GM23338 (cell line): ENCODE data around the gene RBM23. TPM values are rescaled to one million over a fixed set of nuclear protein-coding genes. Genes with fewer than 3 reads are reported as not detected.

Experiments
- ATAC-seq: fragments of 200-7000 bp; cut with Tn5 transposase; 3 replicates; pipeline ENCODE4 v1.9.1; 2020
- DNase-seq: peaks from one replicate; pipeline ENCODE4 v3.0.0-alpha.2; 2015; ENCODE audit warnings: low spot score
- H2AFZ ChIP-seq: fragments of 200-600 bp; sonication (generic); 2 replicates; pipeline ENCODE4 v1.8.0; 2016; ENCODE audit warnings: antibody characterized with exemption, mild to moderate bottlenecking, moderate library complexity
- H3F3A ChIP-seq: fragments of 200-600 bp; sonication (generic); replicated peaks from 2 replicates; pipeline ENCODE4 v1.8.0; 2017; ENCODE audit warnings: antibody characterized with exemption, mixed run types, low read depth
- H3K27ac ChIP-seq: fragments of 200-600 bp; sonication (generic); 2 replicates; pipeline ENCODE4 v1.6.1; 2016; ENCODE audit warnings: low read depth
- H3K27me3 ChIP-seq: fragments of 200-600 bp; sonication (generic); 2 replicates; pipeline ENCODE4 v1.8.0; 2016; ENCODE audit warnings: mild to moderate bottlenecking, mixed run types, moderate library complexity; ENCODE audit not compliant: insufficient read depth
- H3K36me3 ChIP-seq: fragments of 200-600 bp; sonication (generic); 2 replicates; pipeline ENCODE4 v1.8.0; 2016; ENCODE audit warnings: mild to moderate bottlenecking; ENCODE audit not compliant: insufficient read depth
- H3K4me1 ChIP-seq: fragments of 200-600 bp; sonication (generic); 2 replicates; pipeline ENCODE4 v1.8.0; 2016; ENCODE audit warnings: mild to moderate bottlenecking, moderate library complexity; ENCODE audit not compliant: insufficient read depth
- H3K4me2 ChIP-seq: fragments of 200-600 bp; sonication (generic); 2 replicates; pipeline ENCODE4 v1.7.1; 2017; ENCODE audit warnings: mixed run types
- H3K4me3 ChIP-seq: fragments of 200-600 bp; sonication (generic); 2 replicates; pipeline ENCODE4 v1.6.1; 2016; ENCODE audit warnings: mixed run types
- H3K79me2 ChIP-seq: fragments of 200-600 bp; sonication (generic); replicated peaks from 2 replicates; pipeline ENCODE4 v1.8.0; 2017; ENCODE audit warnings: mild to moderate bottlenecking; ENCODE audit not compliant: insufficient read depth
- H3K9me2 ChIP-seq: fragments of 200-600 bp; sonication (generic); 2 replicates; pipeline ENCODE4 v1.8.0; 2017; ENCODE audit not compliant: insufficient read depth
- H4K20me1 ChIP-seq: fragments of 200-600 bp; sonication (generic); replicated peaks from 2 replicates; pipeline ENCODE4 v1.8.0; 2017; ENCODE audit warnings: mild to moderate bottlenecking; ENCODE audit not compliant: insufficient read depth
- H3K27ac Mint-ChIP-seq: 2 replicates; pipeline ENCODE4 v1.8.0; 2020; ENCODE audit warnings: inconsistent platforms, mild to moderate bottlenecking, moderate library complexity, mixed read lengths
- H3K27me3 Mint-ChIP-seq: 3 replicates; pipeline ENCODE4 v1.8.0; 2022; ENCODE audit warnings: low read depth, mild to moderate bottlenecking, moderate library complexity, mixed read lengths, inconsistent platforms; ENCODE audit not compliant: insufficient read depth, poor library complexity
- H3K36me3 Mint-ChIP-seq: 3 replicates; pipeline ENCODE4 v1.8.0; 2021; ENCODE audit warnings: low read depth, mild to moderate bottlenecking, inconsistent platforms, moderate library complexity, mixed read lengths
- H3K4me1 Mint-ChIP-seq: 3 replicates; pipeline ENCODE4 v1.8.0; 2020; ENCODE audit warnings: mild to moderate bottlenecking, inconsistent platforms, mixed read lengths
- H3K4me3 Mint-ChIP-seq: 3 replicates; pipeline ENCODE4 v1.8.0; 2021; ENCODE audit warnings: moderate library complexity, mild to moderate bottlenecking, inconsistent platforms, mixed read lengths
- H3K9me3 Mint-ChIP-seq: 3 replicates; pipeline ENCODE4 v1.8.0; 2020; ENCODE audit warnings: moderate library complexity, mild to moderate bottlenecking, inconsistent platforms, mixed read lengths
- CREB1 ChIP-seq: fragments of 250-450 bp; sonication (Bioruptor Pico); IDR thresholded peaks from 2 replicates; pipeline ENCODE4 v1.5.0; 2020; ENCODE audit warnings: low read depth, mild to moderate bottlenecking, moderate library complexity
- EZH2 ChIP-seq: fragments of 200-600 bp; sonication (generic); IDR thresholded peaks from one replicate; pipeline ENCODE4 v1.8.0; 2017; ENCODE audit warnings: antibody characterized with exemption, mild to moderate bottlenecking, low read depth; ENCODE audit not compliant: unreplicated experiment
- EZH2phosphoT487 ChIP-seq: fragments of 200-600 bp; sonication (generic); IDR thresholded peaks from one replicate; pipeline ENCODE4 v1.8.1; 2018; ENCODE audit warnings: antibody characterized with exemption; ENCODE audit not compliant: unreplicated experiment
- JUNB ChIP-seq: IDR thresholded peaks from one replicate; pipeline ENCODE4 v1.6.1; 2016; ENCODE audit warnings: antibody characterized with exemption; ENCODE audit not compliant: unreplicated experiment
- NANOG ChIP-seq: IDR thresholded peaks from 2 replicates; pipeline ENCODE4 v1.6.1; 2016; ENCODE audit warnings: antibody characterized with exemption, borderline replicate concordance
- POLR2AphosphoS5 ChIP-seq: IDR thresholded peaks from 2 replicates; pipeline ENCODE4 v1.6.1; 2016; ENCODE audit warnings: antibody characterized with exemption, low read depth
- STAT1 ChIP-seq: IDR thresholded peaks from one replicate; pipeline ENCODE4 v1.6.1; 2016; ENCODE audit warnings: antibody characterized with exemption; ENCODE audit not compliant: unreplicated experiment
- ZNF114 ChIP-seq: fragments of 250-450 bp; sonication (Bioruptor Pico); IDR thresholded peaks from 2 replicates; pipeline ENCODE4 v1.5.0; 2020; ENCODE audit warnings: mild to moderate bottlenecking, moderate library complexity
- ZNF331 ChIP-seq: fragments of 250-450 bp; sonication (Bioruptor Pico); IDR thresholded peaks from 2 replicates; pipeline ENCODE4 v1.5.0; 2020; ENCODE audit warnings: low read depth, mild to moderate bottlenecking, moderate library complexity
- polyA plus RNA-seq: library from polyadenylated mRNA; unstranded; fragments of >200 nt; fragmentation: Nextera tagmentation; extraction: Ambion mirVana; gene quantifications from 2 replicates; pipeline ENCODE4 v1.2.1, GENCODE V29; 2016
- total RNA-seq: library from RNA; depleted of rRNA; stranded (reverse); fragments of >200 nt; shearing (Covaris generic); gene quantifications from 2 replicates; pipeline ENCODE4 v1.2.3, GENCODE V29; 2014
- TF ChIP-seq, protein P1 (sequence below): IDR thresholded peaks from one replicate; pipeline ENCODE4 v1.6.1; 2018; ENCODE audit warnings: antibody characterized with exemption; ENCODE audit not compliant: unreplicated experiment
- TF ChIP-seq, protein P2 (sequence below): fragments of 250-450 bp; sonication (Bioruptor Pico); IDR thresholded peaks from 2 replicates; pipeline ENCODE4 v1.5.0; 2020; ENCODE audit warnings: mild to moderate bottlenecking, moderate library complexity
- TF ChIP-seq, protein P3 (sequence below): IDR thresholded peaks from 2 replicates; pipeline ENCODE4 v1.6.1; 2016; ENCODE audit warnings: antibody characterized with exemption
- TF ChIP-seq, protein P4 (sequence below), 2 experiments: fragments of 200-600 bp in 1 of 2; sonication (generic) in 1 of 2; conservative IDR thresholded peaks; 2 replicates each; pipeline versions ENCODE4 v1.5.1 to v1.6.1; 2016 to 2017; ENCODE audit warnings: antibody characterized with exemption in 2 of 2, low read depth in 2 of 2, mild to moderate bottlenecking in 2 of 2, moderate library complexity in 1 of 2

RBM23 gene
- total and polyA plus RNA-seq, 2 experiments from 2014 or later: 14.4 to 52.8 TPM

DNA sequence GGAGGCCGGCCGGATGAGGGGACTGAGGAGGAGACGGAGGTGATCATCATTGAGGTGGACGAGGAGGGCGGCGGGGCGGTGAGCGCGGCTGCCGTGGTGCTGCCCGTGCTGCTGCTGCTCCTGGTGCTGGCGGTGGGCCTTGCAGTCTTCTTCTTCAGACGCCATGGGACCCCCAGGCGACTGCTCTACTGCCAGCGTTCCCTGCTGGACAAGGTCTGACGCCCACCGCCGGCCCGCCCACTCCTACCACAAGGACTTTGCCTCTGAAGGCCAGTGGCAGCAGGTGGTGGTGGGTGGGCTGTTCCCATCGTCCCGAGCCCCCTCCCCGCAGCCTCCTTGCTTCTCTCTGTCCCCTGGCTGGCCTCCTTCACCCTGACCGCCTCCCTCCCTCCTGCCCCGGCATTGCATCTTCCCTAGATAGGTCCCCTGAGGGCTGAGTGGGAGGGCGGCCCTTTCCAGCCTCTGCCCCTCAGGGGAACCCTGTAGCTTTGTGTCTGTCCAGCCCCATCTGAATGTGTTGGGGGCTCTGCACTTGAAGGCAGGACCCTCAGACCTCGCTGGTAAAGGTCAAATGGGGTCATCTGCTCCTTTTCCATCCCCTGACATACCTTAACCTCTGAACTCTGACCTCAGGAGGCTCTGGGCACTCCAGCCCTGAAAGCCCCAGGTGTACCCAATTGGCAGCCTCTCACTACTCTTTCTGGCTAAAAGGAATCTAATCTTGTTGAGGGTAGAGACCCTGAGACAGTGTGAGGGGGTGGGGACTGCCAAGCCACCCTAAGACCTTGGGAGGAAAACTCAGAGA is 72.9 kb downstream of the RBM23 start:
- Histone ChIP-seq H3K9me2 (no peaks in the 10 kb centered on the region), H3K4me2 (no peak overlapping the region), H3K27me3 (no peaks in the 10 kb centered on the region), H3K27ac (no peak overlapping the region), H3K4me3 (no peak overlapping the region), H3K36me3 (no peaks in the 10 kb centered on the region; the same call in 1 of the 2 replicates), H3K4me1 (peaks cover 19% of the 10 kb centered on the region), H2AFZ (no peak overlapping the region), H4K20me1 (no peaks in the 10 kb centered on the region), H3K79me2 (no peaks in the 10 kb centered on the region), H3F3A (peaks cover 12% of the 10 kb centered on the region)
- no peak overlapping the region for H3K27ac Mint-ChIP-seq
- H3K4me3 Mint-ChIP-seq: no peak overlapping the region
- no peaks in the 10 kb centered on the region for H3K9me3 Mint-ChIP-seq
- peaks cover 49% of the 10 kb centered on the region for H3K36me3 Mint-ChIP-seq
- DNase-seq (no peak), ATAC-seq (no peak)
- H3K4me1 Mint-ChIP-seq: peaks cover 25% of the 10 kb centered on the region
- TF ChIP-seq, protein P1, sequence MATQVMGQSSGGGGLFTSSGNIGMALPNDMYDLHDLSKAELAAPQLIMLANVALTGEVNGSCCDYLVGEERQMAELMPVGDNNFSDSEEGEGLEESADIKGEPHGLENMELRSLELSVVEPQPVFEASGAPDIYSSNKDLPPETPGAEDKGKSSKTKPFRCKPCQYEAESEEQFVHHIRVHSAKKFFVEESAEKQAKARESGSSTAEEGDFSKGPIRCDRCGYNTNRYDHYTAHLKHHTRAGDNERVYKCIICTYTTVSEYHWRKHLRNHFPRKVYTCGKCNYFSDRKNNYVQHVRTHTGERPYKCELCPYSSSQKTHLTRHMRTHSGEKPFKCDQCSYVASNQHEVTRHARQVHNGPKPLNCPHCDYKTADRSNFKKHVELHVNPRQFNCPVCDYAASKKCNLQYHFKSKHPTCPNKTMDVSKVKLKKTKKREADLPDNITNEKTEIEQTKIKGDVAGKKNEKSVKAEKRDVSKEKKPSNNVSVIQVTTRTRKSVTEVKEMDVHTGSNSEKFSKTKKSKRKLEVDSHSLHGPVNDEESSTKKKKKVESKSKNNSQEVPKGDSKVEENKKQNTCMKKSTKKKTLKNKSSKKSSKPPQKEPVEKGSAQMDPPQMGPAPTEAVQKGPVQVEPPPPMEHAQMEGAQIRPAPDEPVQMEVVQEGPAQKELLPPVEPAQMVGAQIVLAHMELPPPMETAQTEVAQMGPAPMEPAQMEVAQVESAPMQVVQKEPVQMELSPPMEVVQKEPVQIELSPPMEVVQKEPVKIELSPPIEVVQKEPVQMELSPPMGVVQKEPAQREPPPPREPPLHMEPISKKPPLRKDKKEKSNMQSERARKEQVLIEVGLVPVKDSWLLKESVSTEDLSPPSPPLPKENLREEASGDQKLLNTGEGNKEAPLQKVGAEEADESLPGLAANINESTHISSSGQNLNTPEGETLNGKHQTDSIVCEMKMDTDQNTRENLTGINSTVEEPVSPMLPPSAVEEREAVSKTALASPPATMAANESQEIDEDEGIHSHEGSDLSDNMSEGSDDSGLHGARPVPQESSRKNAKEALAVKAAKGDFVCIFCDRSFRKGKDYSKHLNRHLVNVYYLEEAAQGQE: no peak
- no peak for TF ChIP-seq STAT1
- TF ChIP-seq, protein P2, sequence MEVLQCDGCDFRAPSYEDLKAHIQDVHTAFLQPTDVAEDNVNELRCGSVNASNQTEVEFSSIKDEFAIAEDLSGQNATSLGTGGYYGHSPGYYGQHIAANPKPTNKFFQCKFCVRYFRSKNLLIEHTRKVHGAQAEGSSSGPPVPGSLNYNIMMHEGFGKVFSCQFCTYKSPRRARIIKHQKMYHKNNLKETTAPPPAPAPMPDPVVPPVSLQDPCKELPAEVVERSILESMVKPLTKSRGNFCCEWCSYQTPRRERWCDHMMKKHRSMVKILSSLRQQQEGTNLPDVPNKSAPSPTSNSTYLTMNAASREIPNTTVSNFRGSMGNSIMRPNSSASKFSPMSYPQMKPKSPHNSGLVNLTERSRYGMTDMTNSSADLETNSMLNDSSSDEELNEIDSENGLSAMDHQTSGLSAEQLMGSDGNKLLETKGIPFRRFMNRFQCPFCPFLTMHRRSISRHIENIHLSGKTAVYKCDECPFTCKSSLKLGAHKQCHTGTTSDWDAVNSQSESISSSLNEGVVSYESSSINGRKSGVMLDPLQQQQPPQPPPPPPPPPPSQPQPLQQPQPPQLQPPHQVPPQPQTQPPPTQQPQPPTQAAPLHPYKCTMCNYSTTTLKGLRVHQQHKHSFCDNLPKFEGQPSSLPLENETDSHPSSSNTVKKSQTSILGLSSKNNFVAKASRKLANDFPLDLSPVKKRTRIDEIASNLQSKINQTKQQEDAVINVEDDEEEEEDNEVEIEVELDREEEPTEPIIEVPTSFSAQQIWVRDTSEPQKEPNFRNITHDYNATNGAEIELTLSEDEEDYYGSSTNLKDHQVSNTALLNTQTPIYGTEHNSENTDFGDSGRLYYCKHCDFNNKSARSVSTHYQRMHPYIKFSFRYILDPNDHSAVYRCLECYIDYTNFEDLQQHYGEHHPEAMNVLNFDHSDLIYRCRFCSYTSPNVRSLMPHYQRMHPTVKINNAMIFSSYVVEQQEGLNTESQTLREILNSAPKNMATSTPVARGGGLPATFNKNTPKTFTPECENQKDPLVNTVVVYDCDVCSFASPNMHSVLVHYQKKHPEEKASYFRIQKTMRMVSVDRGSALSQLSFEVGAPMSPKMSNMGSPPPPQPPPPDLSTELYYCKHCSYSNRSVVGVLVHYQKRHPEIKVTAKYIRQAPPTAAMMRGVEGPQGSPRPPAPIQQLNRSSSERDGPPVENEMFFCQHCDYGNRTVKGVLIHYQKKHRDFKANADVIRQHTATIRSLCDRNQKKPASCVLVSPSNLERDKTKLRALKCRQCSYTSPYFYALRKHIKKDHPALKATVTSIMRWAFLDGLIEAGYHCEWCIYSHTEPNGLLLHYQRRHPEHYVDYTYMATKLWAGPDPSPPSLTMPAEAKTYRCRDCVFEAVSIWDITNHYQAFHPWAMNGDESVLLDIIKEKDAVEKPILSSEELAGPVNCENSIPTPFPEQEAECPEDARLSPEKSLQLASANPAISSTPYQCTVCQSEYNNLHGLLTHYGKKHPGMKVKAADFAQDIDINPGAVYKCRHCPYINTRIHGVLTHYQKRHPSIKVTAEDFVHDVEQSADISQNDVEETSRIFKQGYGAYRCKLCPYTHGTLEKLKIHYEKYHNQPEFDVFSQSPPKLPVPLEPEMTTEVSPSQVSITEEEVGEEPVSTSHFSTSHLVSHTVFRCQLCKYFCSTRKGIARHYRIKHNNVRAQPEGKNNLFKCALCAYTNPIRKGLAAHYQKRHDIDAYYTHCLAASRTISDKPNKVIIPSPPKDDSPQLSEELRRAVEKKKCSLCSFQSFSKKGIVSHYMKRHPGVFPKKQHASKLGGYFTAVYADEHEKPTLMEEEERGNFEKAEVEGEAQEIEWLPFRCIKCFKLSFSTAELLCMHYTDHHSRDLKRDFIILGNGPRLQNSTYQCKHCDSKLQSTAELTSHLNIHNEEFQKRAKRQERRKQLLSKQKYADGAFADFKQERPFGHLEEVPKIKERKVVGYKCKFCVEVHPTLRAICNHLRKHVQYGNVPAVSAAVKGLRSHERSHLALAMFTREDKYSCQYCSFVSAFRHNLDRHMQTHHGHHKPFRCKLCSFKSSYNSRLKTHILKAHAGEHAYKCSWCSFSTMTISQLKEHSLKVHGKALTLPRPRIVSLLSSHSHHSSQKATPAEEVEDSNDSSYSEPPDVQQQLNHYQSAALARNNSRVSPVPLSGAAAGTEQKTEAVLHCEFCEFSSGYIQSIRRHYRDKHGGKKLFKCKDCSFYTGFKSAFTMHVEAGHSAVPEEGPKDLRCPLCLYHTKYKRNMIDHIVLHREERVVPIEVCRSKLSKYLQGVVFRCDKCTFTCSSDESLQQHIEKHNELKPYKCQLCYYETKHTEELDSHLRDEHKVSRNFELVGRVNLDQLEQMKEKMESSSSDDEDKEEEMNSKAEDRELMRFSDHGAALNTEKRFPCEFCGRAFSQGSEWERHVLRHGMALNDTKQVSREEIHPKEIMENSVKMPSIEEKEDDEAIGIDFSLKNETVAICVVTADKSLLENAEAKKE (CRISPR knock-in tag): no peak
- TF ChIP-seq EZH2: no peak
- TF ChIP-seq CREB1 (CRISPR knock-in tag): no peak
- TF ChIP-seq, protein P3, sequence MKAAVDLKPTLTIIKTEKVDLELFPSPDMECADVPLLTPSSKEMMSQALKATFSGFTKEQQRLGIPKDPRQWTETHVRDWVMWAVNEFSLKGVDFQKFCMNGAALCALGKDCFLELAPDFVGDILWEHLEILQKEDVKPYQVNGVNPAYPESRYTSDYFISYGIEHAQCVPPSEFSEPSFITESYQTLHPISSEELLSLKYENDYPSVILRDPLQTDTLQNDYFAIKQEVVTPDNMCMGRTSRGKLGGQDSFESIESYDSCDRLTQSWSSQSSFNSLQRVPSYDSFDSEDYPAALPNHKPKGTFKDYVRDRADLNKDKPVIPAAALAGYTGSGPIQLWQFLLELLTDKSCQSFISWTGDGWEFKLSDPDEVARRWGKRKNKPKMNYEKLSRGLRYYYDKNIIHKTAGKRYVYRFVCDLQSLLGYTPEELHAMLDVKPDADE: no peak
- TF ChIP-seq NANOG: no peak
- no peak for TF ChIP-seq ZNF331
- TF ChIP-seq ZNF114: no peak
- TF ChIP-seq JUNB: no peak
- TF ChIP-seq POLR2AphosphoS5: no peak
- TF ChIP-seq, protein P4, sequence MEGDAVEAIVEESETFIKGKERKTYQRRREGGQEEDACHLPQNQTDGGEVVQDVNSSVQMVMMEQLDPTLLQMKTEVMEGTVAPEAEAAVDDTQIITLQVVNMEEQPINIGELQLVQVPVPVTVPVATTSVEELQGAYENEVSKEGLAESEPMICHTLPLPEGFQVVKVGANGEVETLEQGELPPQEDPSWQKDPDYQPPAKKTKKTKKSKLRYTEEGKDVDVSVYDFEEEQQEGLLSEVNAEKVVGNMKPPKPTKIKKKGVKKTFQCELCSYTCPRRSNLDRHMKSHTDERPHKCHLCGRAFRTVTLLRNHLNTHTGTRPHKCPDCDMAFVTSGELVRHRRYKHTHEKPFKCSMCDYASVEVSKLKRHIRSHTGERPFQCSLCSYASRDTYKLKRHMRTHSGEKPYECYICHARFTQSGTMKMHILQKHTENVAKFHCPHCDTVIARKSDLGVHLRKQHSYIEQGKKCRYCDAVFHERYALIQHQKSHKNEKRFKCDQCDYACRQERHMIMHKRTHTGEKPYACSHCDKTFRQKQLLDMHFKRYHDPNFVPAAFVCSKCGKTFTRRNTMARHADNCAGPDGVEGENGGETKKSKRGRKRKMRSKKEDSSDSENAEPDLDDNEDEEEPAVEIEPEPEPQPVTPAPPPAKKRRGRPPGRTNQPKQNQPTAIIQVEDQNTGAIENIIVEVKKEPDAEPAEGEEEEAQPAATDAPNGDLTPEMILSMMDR (conservative IDR thresholded peaks at IDR 0.05; ENCODE audit: low read depth in 2 of 2): no peak
- TF ChIP-seq EZH2phosphoT487: no peak
- peaks cover 10% of the 10 kb centered on the region for H3K27me3 Mint-ChIP-seq
